ENCODE measurements around the gene LPIN3. TPM values are rescaled to one million over a fixed set of nuclear protein-coding genes. Genes with fewer than 3 reads are reported as not detected.

Gene LPIN3
- total RNA-seq, 1 donor from 2014 or later = 0.52 TPM

DNA sequence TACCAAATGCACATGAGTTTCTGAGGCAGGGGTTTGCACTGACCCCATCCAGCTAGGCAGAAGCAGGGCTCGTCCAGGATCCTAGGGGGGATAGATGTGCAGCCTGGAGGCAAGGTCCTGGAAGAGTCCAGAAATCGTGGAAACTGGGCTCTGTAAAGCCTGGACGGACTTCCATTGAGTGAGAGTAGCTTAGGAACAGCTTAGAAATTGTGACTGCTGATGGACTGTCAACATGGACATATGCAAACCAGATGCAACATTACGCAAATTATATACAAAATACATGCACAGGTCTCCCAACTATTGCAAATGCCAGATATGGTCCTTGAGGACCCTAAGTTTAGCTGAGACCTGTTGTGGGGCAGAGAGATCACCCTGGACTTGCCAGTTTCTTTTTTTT is 30.8 kb downstream of the LPIN3 start:
- H3K4me1 ChIP-seq (ENCODE audit: control insufficient read depth in 3 of 3, insufficient read depth in 3 of 3, low read length in 3 of 3) = no peaks in the 10 kb centered on the region
- H3K4me3 ChIP-seq (ENCODE audit: low read length in 3 of 3) = no peak overlapping the region
- no peaks in the 10 kb centered on the region for H3K36me3 ChIP-seq (ENCODE audit: control insufficient read depth in 3 of 3, insufficient read depth in 3 of 3, low read length in 3 of 3)
- H3K9me3 ChIP-seq (ENCODE audit: control insufficient read depth in 3 of 3, low read length in 3 of 3) = no peaks in the 10 kb centered on the region
- no peak overlapping the region for H3K27ac ChIP-seq (ENCODE audit: low read depth, low read length)
- no peak overlapping the region for H3K9ac ChIP-seq (ENCODE audit: low read depth in 1 of 3, low read length in 3 of 3)
- H3K27me3 ChIP-seq (ENCODE audit: control insufficient read depth in 3 of 3, insufficient read depth in 3 of 3, low read length in 3 of 3) = peaks cover 14 to 18% (median 14%) of the 10 kb centered on the region in 3 donors

GRCh38 chr20:41373251-41373783 is 32.7 kb downstream of the LPIN3 start:
- Histone ChIP-seq H3K9me3 (ENCODE audit: control insufficient read depth in 3 of 3, low read length in 3 of 3) (no peaks in the 10 kb centered on the region), H3K36me3 (ENCODE audit: control insufficient read depth in 3 of 3, insufficient read depth in 3 of 3, low read length in 3 of 3) (no peaks in the 10 kb centered on the region), H3K4me3 (ENCODE audit: low read length in 3 of 3) (no peak overlapping the region), H3K4me1 (ENCODE audit: control insufficient read depth in 3 of 3, insufficient read depth in 3 of 3, low read length in 3 of 3) (no peaks in the 10 kb centered on the region), H3K9ac (ENCODE audit: low read depth in 1 of 3, low read length in 3 of 3) (no peak overlapping the region), H3K27ac (ENCODE audit: low read depth, low read length) (no peak overlapping the region), H3K27me3 (ENCODE audit: control insufficient read depth in 3 of 3, insufficient read depth in 3 of 3, low read length in 3 of 3) (peaks cover 0 to 4% (median 0%) of the 10 kb centered on the region in 3 donors)

GRCh38 chr20:41373931-41374920 is 33.6 kb downstream of the LPIN3 start:
- Histone ChIP-seq H3K36me3 (ENCODE audit: control insufficient read depth in 3 of 3, insufficient read depth in 3 of 3, low read length in 3 of 3) (no peaks in the 10 kb centered on the region), H3K27ac (ENCODE audit: low read depth, low read length) (no peak overlapping the region), H3K9ac (ENCODE audit: low read depth in 1 of 3, low read length in 3 of 3) (no peak overlapping the region), H3K27me3 (ENCODE audit: control insufficient read depth in 3 of 3, insufficient read depth in 3 of 3, low read length in 3 of 3) (peaks cover 0 to 1% (median 0%) of the 10 kb centered on the region in 3 donors), H3K4me1 (ENCODE audit: control insufficient read depth in 3 of 3, insufficient read depth in 3 of 3, low read length in 3 of 3) (no peaks in the 10 kb centered on the region), H3K9me3 (ENCODE audit: control insufficient read depth in 3 of 3, low read length in 3 of 3) (no peaks in the 10 kb centered on the region), H3K4me3 (ENCODE audit: low read length in 3 of 3) (no peak overlapping the region)

GRCh38 chr20:41375846-41376245 is 35.2 kb downstream of the LPIN3 start:
- Histone ChIP-seq H3K36me3 (ENCODE audit: control insufficient read depth in 3 of 3, insufficient read depth in 3 of 3, low read length in 3 of 3) (no peaks in the 10 kb centered on the region), H3K4me1 (ENCODE audit: control insufficient read depth in 3 of 3, insufficient read depth in 3 of 3, low read length in 3 of 3) (no peaks in the 10 kb centered on the region), H3K4me3 (ENCODE audit: low read length in 3 of 3) (no peak overlapping the region), H3K9me3 (ENCODE audit: control insufficient read depth in 3 of 3, low read length in 3 of 3) (no peaks in the 10 kb centered on the region), H3K27ac (ENCODE audit: low read depth, low read length) (no peak overlapping the region), H3K27me3 (ENCODE audit: control insufficient read depth in 3 of 3, insufficient read depth in 3 of 3, low read length in 3 of 3) (peaks cover 0 to 2% (median 0%) of the 10 kb centered on the region in 3 donors), H3K9ac (ENCODE audit: low read depth in 1 of 3, low read length in 3 of 3) (no peak overlapping the region)

DNA sequence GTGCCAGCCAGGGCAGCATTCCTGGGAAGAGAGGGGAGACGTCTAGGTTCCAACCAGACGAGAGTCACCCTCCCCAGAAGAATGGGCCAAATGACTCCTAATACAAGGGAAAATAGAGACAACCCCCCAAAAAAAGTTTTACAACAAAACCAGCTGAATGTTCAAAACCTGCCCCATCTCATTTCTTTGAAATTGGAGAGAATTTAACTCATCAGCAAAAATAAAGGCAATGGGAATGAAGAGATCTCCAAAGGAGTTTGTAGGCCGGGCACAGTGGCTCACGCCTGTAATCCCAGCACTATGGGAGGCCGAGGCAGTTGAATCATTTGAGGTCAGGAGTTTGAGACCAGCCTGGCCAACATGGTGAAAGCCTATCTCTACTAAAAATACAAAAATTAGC is 35.7 kb downstream of the LPIN3 start:
- Histone ChIP-seq H3K36me3 (ENCODE audit: control insufficient read depth in 3 of 3, insufficient read depth in 3 of 3, low read length in 3 of 3) (no peaks in the 10 kb centered on the region), H3K4me3 (ENCODE audit: low read length in 3 of 3) (no peak overlapping the region), H3K9me3 (ENCODE audit: control insufficient read depth in 3 of 3, low read length in 3 of 3) (no peaks in the 10 kb centered on the region), H3K9ac (ENCODE audit: low read depth in 1 of 3, low read length in 3 of 3) (no peak overlapping the region), H3K27me3 (ENCODE audit: control insufficient read depth in 3 of 3, insufficient read depth in 3 of 3, low read length in 3 of 3) (peaks cover 0 to 2% (median 0%) of the 10 kb centered on the region in 3 donors), H3K27ac (ENCODE audit: low read depth, low read length) (no peak overlapping the region), H3K4me1 (ENCODE audit: control insufficient read depth in 3 of 3, insufficient read depth in 3 of 3, low read length in 3 of 3) (no peaks in the 10 kb centered on the region)

DNA sequence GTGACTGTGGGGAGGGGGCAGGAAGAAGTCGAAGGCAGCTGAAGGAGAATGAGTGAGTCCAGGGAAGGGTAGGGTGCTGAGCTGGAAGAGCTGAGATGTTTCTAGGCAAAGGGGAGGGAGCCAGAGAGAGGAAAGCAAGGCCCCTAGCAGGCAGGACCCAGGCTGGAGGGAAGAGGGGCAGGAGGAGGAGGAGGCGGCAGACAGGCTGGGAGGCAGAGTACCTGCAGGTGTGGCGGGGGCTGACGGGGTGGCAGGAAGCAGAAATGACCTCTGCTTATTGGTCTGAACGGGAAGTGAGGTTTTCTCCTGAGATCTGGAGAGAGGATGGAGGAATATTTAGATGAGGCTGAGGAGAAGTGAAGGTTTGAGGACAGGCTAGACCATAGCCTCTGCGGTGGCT is 36.7 kb downstream of the LPIN3 start:
- H3K27me3 ChIP-seq (ENCODE audit: control insufficient read depth in 3 of 3, insufficient read depth in 3 of 3, low read length in 3 of 3) = peaks cover 0 to 2% (median 0%) of the 10 kb centered on the region in 3 donors
- no peaks in the 10 kb centered on the region for H3K36me3 ChIP-seq (ENCODE audit: control insufficient read depth in 3 of 3, insufficient read depth in 3 of 3, low read length in 3 of 3)
- no peaks in the 10 kb centered on the region for H3K9me3 ChIP-seq (ENCODE audit: control insufficient read depth in 3 of 3, low read length in 3 of 3)
- no peaks in the 10 kb centered on the region for H3K4me1 ChIP-seq (ENCODE audit: control insufficient read depth in 3 of 3, insufficient read depth in 3 of 3, low read length in 3 of 3)
- no peak overlapping the region for H3K4me3 ChIP-seq (ENCODE audit: low read length in 3 of 3)
- H3K9ac ChIP-seq (ENCODE audit: low read depth in 1 of 3, low read length in 3 of 3) = no peak overlapping the region
- no peak overlapping the region for H3K27ac ChIP-seq (ENCODE audit: low read depth, low read length)

DNA sequence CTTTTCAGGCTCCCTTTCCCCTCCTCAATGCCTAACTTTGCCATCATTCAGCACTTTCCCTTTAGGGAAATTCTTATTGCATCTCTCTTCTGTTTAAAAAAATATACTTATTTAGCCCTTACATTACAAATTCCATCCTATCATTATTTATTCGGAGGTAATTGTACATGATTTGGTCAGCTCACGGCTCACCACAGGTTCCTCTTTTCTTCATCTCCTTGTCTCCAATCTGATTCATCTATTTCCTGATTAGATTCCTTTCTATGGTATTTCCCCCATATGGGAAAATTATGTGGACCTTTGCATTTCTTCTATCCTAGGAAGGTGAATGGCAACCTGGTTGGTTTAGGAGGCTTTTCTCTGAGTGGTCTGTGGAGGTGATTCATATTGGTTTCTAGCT is 38.9 kb downstream of the LPIN3 start:
- Histone ChIP-seq H3K4me3 (ENCODE audit: low read length in 3 of 3) (no peak overlapping the region), H3K9ac (ENCODE audit: low read depth in 1 of 3, low read length in 3 of 3) (no peak overlapping the region), H3K36me3 (ENCODE audit: control insufficient read depth in 3 of 3, insufficient read depth in 3 of 3, low read length in 3 of 3) (no peaks in the 10 kb centered on the region), H3K9me3 (ENCODE audit: control insufficient read depth in 3 of 3, low read length in 3 of 3) (no peaks in the 10 kb centered on the region), H3K27me3 (ENCODE audit: control insufficient read depth in 3 of 3, insufficient read depth in 3 of 3, low read length in 3 of 3) (peaks cover 0 to 2% (median 0%) of the 10 kb centered on the region in 3 donors), H3K4me1 (ENCODE audit: control insufficient read depth in 3 of 3, insufficient read depth in 3 of 3, low read length in 3 of 3) (no peaks in the 10 kb centered on the region), H3K27ac (ENCODE audit: low read depth, low read length) (no peak overlapping the region)

DNA sequence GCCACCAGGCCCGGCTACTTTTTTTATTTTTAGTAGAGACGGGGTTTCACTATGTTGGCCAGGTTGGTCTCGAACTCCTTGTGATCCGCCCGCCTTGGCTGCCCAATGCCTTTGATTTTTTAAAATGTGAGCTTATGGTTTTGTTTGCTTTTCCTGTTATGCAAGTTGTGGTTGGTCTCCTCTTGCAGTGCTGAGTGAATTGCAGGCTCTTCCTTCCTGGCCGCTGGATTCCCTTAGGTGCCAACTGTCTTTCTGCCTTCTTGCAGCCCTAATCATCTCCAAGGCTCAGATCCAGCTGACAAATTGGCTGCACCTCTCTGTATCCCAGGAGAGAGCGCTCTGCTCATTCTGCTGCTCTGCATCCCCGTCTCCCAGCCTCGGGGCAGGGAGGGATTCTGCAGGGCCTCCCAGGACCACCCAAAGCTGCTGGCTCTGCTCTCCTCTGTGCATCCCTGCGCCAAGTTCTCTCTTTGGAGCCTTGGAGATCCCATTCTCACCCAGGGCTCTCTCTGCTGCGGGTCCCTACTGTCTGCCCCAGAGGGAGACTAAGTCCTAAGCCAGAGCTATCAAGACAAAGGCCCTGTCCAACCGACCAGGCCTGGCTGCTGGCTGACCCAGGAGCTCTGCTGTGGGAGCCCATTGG is 40.1 kb downstream of the LPIN3 start:
- H3K4me1 ChIP-seq (ENCODE audit: control insufficient read depth in 3 of 3, insufficient read depth in 3 of 3, low read length in 3 of 3) = no peaks in the 10 kb centered on the region
- no peak overlapping the region for H3K9ac ChIP-seq (ENCODE audit: low read depth in 1 of 3, low read length in 3 of 3)
- no peak overlapping the region for H3K27ac ChIP-seq (ENCODE audit: low read depth, low read length)
- H3K9me3 ChIP-seq (ENCODE audit: control insufficient read depth in 3 of 3, low read length in 3 of 3) = no peaks in the 10 kb centered on the region
- peaks cover 0 to 2% (median 0%) of the 10 kb centered on the region in 3 donors for H3K27me3 ChIP-seq (ENCODE audit: control insufficient read depth in 3 of 3, insufficient read depth in 3 of 3, low read length in 3 of 3)
- no peak overlapping the region for H3K4me3 ChIP-seq (ENCODE audit: low read length in 3 of 3)
- H3K36me3 ChIP-seq (ENCODE audit: control insufficient read depth in 3 of 3, insufficient read depth in 3 of 3, low read length in 3 of 3) = no peaks in the 10 kb centered on the region

- Histone ChIP-seq H3K4me1 (ENCODE audit: control insufficient read depth in 3 of 3, insufficient read depth in 3 of 3, low read length in 3 of 3) (peaks cover 9 to 12% (median 10%) of the 10 kb centered on the region in 3 donors), H3K36me3 (ENCODE audit: control insufficient read depth in 3 of 3, insufficient read depth in 3 of 3, low read length in 3 of 3) (no peaks in the 10 kb centered on the region), H3K9me3 (ENCODE audit: control insufficient read depth in 3 of 3, low read length in 3 of 3) (no peaks in the 10 kb centered on the region), H3K9ac (ENCODE audit: low read depth in 1 of 3, low read length in 3 of 3) (no peak overlapping the region), H3K4me3 (ENCODE audit: low read length in 3 of 3) (no peak overlapping the region), H3K27ac (ENCODE audit: low read depth, low read length) (no peak overlapping the region), H3K27me3 (ENCODE audit: control insufficient read depth in 3 of 3, insufficient read depth in 3 of 3, low read length in 3 of 3) (peaks cover 0 to 2% (median 0%) of the 10 kb centered on the region in 3 donors)
These were observed 42.2 kb downstream of the LPIN3 start for GRCh38 chr20:41382791-41383305.
